ENCODE data around the gene GALP.
"Not testable (repeated sequence)": the region's sequence is repeated elsewhere in the genome, so short reads cannot be mapped to it uniquely, and the experiment has no call there.

GALP gene

GRCh38 chr19:56209091-56209490 is 33.3 kb downstream of the GALP start:
- H3K4me3 ChIP-seq (ENCODE audit: low read depth in 1 of 5, low read length in 5 of 5), result no peak overlapping the region
- H3K27ac ChIP-seq (ENCODE audit: low read depth, low read length), result no peak overlapping the region

GRCh38 chr19:56210036-56210435 is 34.2 kb downstream of the GALP start:
- not testable (repeated sequence) for H3K4me3 ChIP-seq (ENCODE audit: low read depth in 1 of 5, low read length in 5 of 5); H3K27ac ChIP-seq (ENCODE audit: low read depth, low read length); H3K27me3 ChIP-seq (ENCODE audit: control insufficient read depth in 5 of 5, insufficient read depth in 4 of 5, low read length in 5 of 5); H3K9ac ChIP-seq (ENCODE audit: low read length in 5 of 5); H3K4me1 ChIP-seq (ENCODE audit: control insufficient read depth in 5 of 5, insufficient read depth in 5 of 5, low read length in 5 of 5); H3K9me3 ChIP-seq (ENCODE audit: control insufficient read depth in 5 of 5, low read length in 5 of 5); H3K36me3 ChIP-seq (ENCODE audit: control insufficient read depth in 5 of 5, insufficient read depth in 5 of 5, low read length in 5 of 5)

More at GRCh38 chr19:56209091-56209490, 33.3 kb downstream of the GALP start:
- Histone ChIP-seq H3K4me1 (ENCODE audit: control insufficient read depth in 5 of 5, insufficient read depth in 5 of 5, low read length in 5 of 5) (no peaks in the 10 kb centered on the region), H3K9ac (ENCODE audit: low read length in 5 of 5) (no peak overlapping the region), H3K27me3 (ENCODE audit: control insufficient read depth in 5 of 5, insufficient read depth in 4 of 5, low read length in 5 of 5) (peaks cover 0 to 6% (median 0%) of the 10 kb centered on the region in 5 donors), H3K9me3 (ENCODE audit: control insufficient read depth in 5 of 5, low read length in 5 of 5) (no peaks in the 10 kb centered on the region), H3K36me3 (ENCODE audit: control insufficient read depth in 5 of 5, insufficient read depth in 5 of 5, low read length in 5 of 5) (no peaks in the 10 kb centered on the region)

- Histone ChIP-seq H3K4me1 (ENCODE audit: control insufficient read depth in 5 of 5, insufficient read depth in 5 of 5, low read length in 5 of 5) (no peaks in the 10 kb centered on the region), H3K27me3 (ENCODE audit: control insufficient read depth in 5 of 5, insufficient read depth in 4 of 5, low read length in 5 of 5) (peaks cover 0 to 11% (median 5%) of the 10 kb centered on the region in 5 donors), H3K9ac (ENCODE audit: low read length in 5 of 5) (no peak overlapping the region), H3K27ac (ENCODE audit: low read depth, low read length) (no peak overlapping the region), H3K4me3 (ENCODE audit: low read depth in 1 of 5, low read length in 5 of 5) (no peak overlapping the region), H3K9me3 (ENCODE audit: control insufficient read depth in 5 of 5, low read length in 5 of 5) (no peaks in the 10 kb centered on the region), H3K36me3 (ENCODE audit: control insufficient read depth in 5 of 5, insufficient read depth in 5 of 5, low read length in 5 of 5) (no peaks in the 10 kb centered on the region)
These were observed 35.9 kb downstream of the GALP start for GRCh38 chr19:56211718-56212117.

GRCh38 chr19:56217039-56217949 is 41.5 kb downstream of the GALP start:
- Histone ChIP-seq H3K9me3 (ENCODE audit: control insufficient read depth in 5 of 5, low read length in 5 of 5) (no peaks in the 10 kb centered on the region), H3K9ac (ENCODE audit: low read length in 5 of 5) (peak overlapping the region in 4 of 5 donors; percentile 13 to 51 (median 40)), H3K4me1 (ENCODE audit: control insufficient read depth in 5 of 5, insufficient read depth in 5 of 5, low read length in 5 of 5) (peaks cover 0 to 10% (median 10%) of the 10 kb centered on the region in 5 donors), H3K4me3 (ENCODE audit: low read depth in 1 of 5, low read length in 5 of 5) (peak overlapping the region; percentile 48 to 64 (median 54)), H3K27ac (ENCODE audit: low read depth, low read length) (no peak overlapping the region), H3K36me3 (ENCODE audit: control insufficient read depth in 5 of 5, insufficient read depth in 5 of 5, low read length in 5 of 5) (peaks cover 0 to 7% (median 0%) of the 10 kb centered on the region in 5 donors), H3K27me3 (ENCODE audit: control insufficient read depth in 5 of 5, insufficient read depth in 4 of 5, low read length in 5 of 5) (peaks cover 6 to 20% (median 12%) of the 10 kb centered on the region in 5 donors)

- H3K4me3 ChIP-seq (ENCODE audit: low read depth in 1 of 5, low read length in 5 of 5), result no peak overlapping the region
- peaks cover 6 to 15% (median 10%) of the 10 kb centered on the region in 5 donors for H3K27me3 ChIP-seq (ENCODE audit: control insufficient read depth in 5 of 5, insufficient read depth in 4 of 5, low read length in 5 of 5)
- no peak overlapping the region for H3K9ac ChIP-seq (ENCODE audit: low read length in 5 of 5)
These were observed 43.2 kb downstream of the GALP start for GRCh38 chr19:56218961-56219360.

GRCh38 chr19:56221442-56221841 is 45.6 kb downstream of the GALP start:
- not testable (repeated sequence) for H3K9me3 ChIP-seq (ENCODE audit: control insufficient read depth in 5 of 5, low read length in 5 of 5); H3K4me3 ChIP-seq (ENCODE audit: low read depth in 1 of 5, low read length in 5 of 5)
- peaks cover 0 to 10% (median 10%) of the 10 kb centered on the region in 5 donors for H3K4me1 ChIP-seq (ENCODE audit: control insufficient read depth in 5 of 5, insufficient read depth in 5 of 5, low read length in 5 of 5)

More at GRCh38 chr19:56218961-56219360, 43.2 kb downstream of the GALP start:
- Histone ChIP-seq H3K4me1 (ENCODE audit: control insufficient read depth in 5 of 5, insufficient read depth in 5 of 5, low read length in 5 of 5) (peaks cover 0 to 10% (median 10%) of the 10 kb centered on the region in 5 donors), H3K27ac (ENCODE audit: low read depth, low read length) (no peak overlapping the region), H3K36me3 (ENCODE audit: control insufficient read depth in 5 of 5, insufficient read depth in 5 of 5, low read length in 5 of 5) (peaks cover 0 to 18% (median 4%) of the 10 kb centered on the region in 5 donors), H3K9me3 (ENCODE audit: control insufficient read depth in 5 of 5, low read length in 5 of 5) (no peaks in the 10 kb centered on the region)

GRCh38 chr19:56221851-56222250 is 46.0 kb downstream of the GALP start:
- no peak overlapping the region for H3K4me3 ChIP-seq (ENCODE audit: low read depth in 1 of 5, low read length in 5 of 5)
- peaks cover 0 to 18% (median 4%) of the 10 kb centered on the region in 5 donors for H3K36me3 ChIP-seq (ENCODE audit: control insufficient read depth in 5 of 5, insufficient read depth in 5 of 5, low read length in 5 of 5)
- no peak overlapping the region for H3K9ac ChIP-seq (ENCODE audit: low read length in 5 of 5)
- H3K27me3 ChIP-seq (ENCODE audit: control insufficient read depth in 5 of 5, insufficient read depth in 4 of 5, low read length in 5 of 5), result peaks cover 4 to 12% (median 7%) of the 10 kb centered on the region in 5 donors
- no peak overlapping the region for H3K27ac ChIP-seq (ENCODE audit: low read depth, low read length)
- no peaks in the 10 kb centered on the region for H3K9me3 ChIP-seq (ENCODE audit: control insufficient read depth in 5 of 5, low read length in 5 of 5)
- peaks cover 0 to 10% (median 10%) of the 10 kb centered on the region in 5 donors for H3K4me1 ChIP-seq (ENCODE audit: control insufficient read depth in 5 of 5, insufficient read depth in 5 of 5, low read length in 5 of 5)

More at GRCh38 chr19:56221442-56221841, 45.6 kb downstream of the GALP start:
- peaks cover 0 to 18% (median 4%) of the 10 kb centered on the region in 5 donors for H3K36me3 ChIP-seq (ENCODE audit: control insufficient read depth in 5 of 5, insufficient read depth in 5 of 5, low read length in 5 of 5)
- peaks cover 5 to 12% (median 7%) of the 10 kb centered on the region in 5 donors for H3K27me3 ChIP-seq (ENCODE audit: control insufficient read depth in 5 of 5, insufficient read depth in 4 of 5, low read length in 5 of 5)
- not testable (repeated sequence) for H3K9ac ChIP-seq (ENCODE audit: low read length in 5 of 5); H3K27ac ChIP-seq (ENCODE audit: low read depth, low read length)

- Histone ChIP-seq H3K4me3 (ENCODE audit: low read depth in 1 of 5, low read length in 5 of 5) (no peak overlapping the region), H3K9ac (ENCODE audit: low read length in 5 of 5) (no peak overlapping the region), H3K9me3 (ENCODE audit: control insufficient read depth in 5 of 5, low read length in 5 of 5) (no peaks in the 10 kb centered on the region), H3K36me3 (ENCODE audit: control insufficient read depth in 5 of 5, insufficient read depth in 5 of 5, low read length in 5 of 5) (peaks cover 0 to 18% (median 4%) of the 10 kb centered on the region in 5 donors), H3K4me1 (ENCODE audit: control insufficient read depth in 5 of 5, insufficient read depth in 5 of 5, low read length in 5 of 5) (no peaks in the 10 kb centered on the region), H3K27ac (ENCODE audit: low read depth, low read length) (no peak overlapping the region), H3K27me3 (ENCODE audit: control insufficient read depth in 5 of 5, insufficient read depth in 4 of 5, low read length in 5 of 5) (peaks cover 0 to 2% (median 0%) of the 10 kb centered on the region in 5 donors)
These were observed 47.1 kb downstream of the GALP start for GRCh38 chr19:56222901-56223300.

GRCh38 chr19:56223481-56223880 is 47.7 kb downstream of the GALP start:
- Histone ChIP-seq H3K9me3 (ENCODE audit: control insufficient read depth in 5 of 5, low read length in 5 of 5) (no peaks in the 10 kb centered on the region), H3K27me3 (ENCODE audit: control insufficient read depth in 5 of 5, insufficient read depth in 4 of 5, low read length in 5 of 5) (no peaks in the 10 kb centered on the region), H3K9ac (ENCODE audit: low read length in 5 of 5) (no peak overlapping the region), H3K4me1 (ENCODE audit: control insufficient read depth in 5 of 5, insufficient read depth in 5 of 5, low read length in 5 of 5) (no peaks in the 10 kb centered on the region), H3K36me3 (ENCODE audit: control insufficient read depth in 5 of 5, insufficient read depth in 5 of 5, low read length in 5 of 5) (peaks cover 0 to 18% (median 4%) of the 10 kb centered on the region in 5 donors), H3K4me3 (ENCODE audit: low read depth in 1 of 5, low read length in 5 of 5) (no peak overlapping the region), H3K27ac (ENCODE audit: low read depth, low read length) (no peak overlapping the region)

All from subcutaneous abdominal adipose tissue (tissue), 5 donors.